NCI-H2227 (cell line): ENCODE data around the gene TBCD.
"Not testable (repeated sequence)": the region's sequence is repeated elsewhere in the genome, so short reads cannot be mapped to it uniquely, and the experiment has no call there.

Experiments used
- DNase-seq: peaks from one replicate; lab custom pipeline; 2025; ENCODE audit not compliant: unreplicated experiment; lab: John Stamatoyannopoulos, UW

TBCD gene

GRCh38 chr17:82964851-82965341 lies 213.0 kb downstream of the TBCD start:
- DNase-seq: no peak

- DNase-seq: no peak
Measured at GRCh38 chr17:82965371-82965770, 213.5 kb downstream of the TBCD start.

GRCh38 chr17:82966415-82966814 lies 214.6 kb downstream of the TBCD start:
- DNase-seq: no peak

- no peak for DNase-seq
Measured at GRCh38 chr17:82967268-82968032, 215.6 kb downstream of the TBCD start.

- not testable (repeated sequence) for DNase-seq
Measured at GRCh38 chr17:82968033-82968841, 216.4 kb downstream of the TBCD start.

- no peak for DNase-seq
Measured at GRCh38 chr17:82970067-82970466, 218.2 kb downstream of the TBCD start.

- no peak for DNase-seq
Measured at GRCh38 chr17:82970818-82971590, 219.1 kb downstream of the TBCD start.

- no peak for DNase-seq
Measured at GRCh38 chr17:82972836-82973372, 221.0 kb downstream of the TBCD start.

GRCh38 chr17:82973456-82974135 lies 221.7 kb downstream of the TBCD start:
- no peak for DNase-seq

- DNase-seq: no peak
Measured at GRCh38 chr17:82974136-82974952, 222.5 kb downstream of the TBCD start.

- no peak for DNase-seq
Measured at GRCh38 chr17:82976982-82977488, 225.2 kb downstream of the TBCD start.

GRCh38 chr17:82977606-82978005 lies 225.7 kb downstream of the TBCD start:
- no peak for DNase-seq

- DNase-seq: no peak
Measured at GRCh38 chr17:82978765-82979349, 227.0 kb downstream of the TBCD start.

- no peak for DNase-seq
Measured at GRCh38 chr17:82979718-82980117, 227.9 kb downstream of the TBCD start.

- no peak for DNase-seq
Measured at GRCh38 chr17:82980632-82981031, 228.8 kb downstream of the TBCD start.

GRCh38 chr17:82981141-82981730 lies 229.4 kb downstream of the TBCD start:
- no peak for DNase-seq

- DNase-seq: no peak
Measured at GRCh38 chr17:82983510-82984248, 231.8 kb downstream of the TBCD start.

- DNase-seq: not testable (repeated sequence)
Measured at GRCh38 chr17:82984249-82984617, 232.4 kb downstream of the TBCD start.
